Ectodermal cell (in vitro differentiated cells): Measurements from ENCODE around the gene SETD1A.
A peak's percentile ranks its signal among the peaks of the same experiment; 100 is the strongest.

Source experiments
- H3K27ac ChIP-seq: 2 replicates; pipeline ENCODE4 v1.7.0; 2013; ENCODE audit warnings: mild to moderate bottlenecking, low read depth, low read length; ENCODE audit not compliant: insufficient read depth, poor library complexity, severe bottlenecking
- H3K27me3 ChIP-seq: 2 replicates; pipeline ENCODE4 v1.7.0; 2013; ENCODE audit warnings: mild to moderate bottlenecking, low read length; ENCODE audit not compliant: insufficient read depth, control insufficient read depth, poor library complexity, severe bottlenecking
- H3K36me3 ChIP-seq: one replicate; pipeline ENCODE4 v1.7.0; 2013; ENCODE audit warnings: low read length; ENCODE audit not compliant: control insufficient read depth, insufficient read depth
- H3K4me1 ChIP-seq: one replicate; pipeline ENCODE4 v1.7.0; 2013; ENCODE audit warnings: low read length; ENCODE audit not compliant: control insufficient read depth, insufficient read depth
- H3K4me3 ChIP-seq: 2 replicates; pipeline ENCODE4 v1.7.0; 2013; ENCODE audit warnings: low read depth, low read length, control low read depth; ENCODE audit not compliant: insufficient read depth
- H3K9me3 ChIP-seq: 2 replicates; pipeline ENCODE4 v1.7.0; 2013; ENCODE audit warnings: mild to moderate bottlenecking, low read length, moderate library complexity; ENCODE audit not compliant: control insufficient read depth
- whole genome bisulfite sequencing, 2 experiments: methylation state at CpG; one replicate each; pipeline ENCODE4 v1.1.7; 2013; ENCODE audit warnings: missing lambda C conversion rate in 2 of 2; 5-methylcytosine and 5-hydroxymethylcytosine counted together

The SETD1A gene

DNA sequence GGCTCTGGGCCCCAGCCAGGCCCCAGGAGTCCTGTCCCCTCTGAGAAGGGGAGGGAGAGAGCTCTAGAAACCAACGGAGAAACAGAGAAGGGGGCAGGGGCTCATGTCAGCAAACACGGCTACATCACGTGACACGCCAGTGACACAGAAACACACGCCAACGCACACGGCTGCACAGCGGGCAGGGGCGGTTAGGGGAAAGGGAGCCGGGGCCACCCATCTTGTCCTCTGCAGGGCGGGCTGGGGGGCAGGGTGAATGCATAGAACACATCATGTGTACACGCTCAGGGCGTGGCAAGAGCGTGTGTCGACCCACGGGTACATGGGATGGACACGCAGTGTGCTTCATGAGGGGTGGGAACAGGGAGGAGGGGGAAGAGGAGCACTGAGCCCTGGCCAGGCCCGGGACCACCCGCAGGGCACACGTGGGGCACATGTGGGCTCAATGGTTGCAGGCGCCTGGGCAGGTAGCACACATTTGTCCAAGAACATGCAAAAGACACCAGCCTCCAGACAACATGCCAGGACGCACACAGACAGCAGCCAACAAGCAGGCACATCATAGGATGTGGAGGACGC lies 32.0 kb downstream of the SETD1A start:
- Histone ChIP-seq H3K27me3 (no peaks in the 10 kb centered on the region), H3K9me3 (no peaks in the 10 kb centered on the region), H3K27ac (no peak overlapping the region), H3K4me3 (no peak overlapping the region), H3K4me1 (peaks cover 7% of the 10 kb centered on the region), H3K36me3 (no peaks in the 10 kb centered on the region)
- WGBS, 2 experiments = 93 to 94% methylated on average over 23 of the region's 23 CpGs

DNA sequence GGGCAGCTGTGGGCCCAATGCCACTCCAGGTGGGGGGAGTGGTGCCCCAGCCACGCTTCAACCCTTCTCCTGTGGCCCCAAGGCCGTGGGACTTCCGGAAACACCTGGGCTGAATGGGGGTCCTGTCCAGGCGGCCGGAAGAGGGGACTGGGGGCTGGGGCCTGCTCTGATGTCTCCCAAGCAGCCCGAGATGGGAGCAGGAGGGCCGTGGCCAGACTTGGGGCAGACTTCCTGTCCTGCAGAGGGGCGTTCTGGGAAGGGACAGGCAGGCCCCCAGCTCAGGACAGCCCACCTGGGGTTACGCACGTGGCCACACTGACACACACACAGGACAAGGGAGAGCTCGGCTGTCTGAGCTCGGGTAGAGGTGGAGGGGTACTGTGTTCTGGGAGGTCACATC lies 32.6 kb downstream of the SETD1A start:
- no peaks in the 10 kb centered on the region for H3K36me3 ChIP-seq
- H3K27me3 ChIP-seq = no peaks in the 10 kb centered on the region
- H3K4me1 ChIP-seq = peaks cover 6% of the 10 kb centered on the region
- no peak overlapping the region for H3K27ac ChIP-seq
- H3K4me3 ChIP-seq = no peak overlapping the region
- WGBS, 2 experiments = 87 to 91% methylated on average over 12 of the region's 12 CpGs
- no peaks in the 10 kb centered on the region for H3K9me3 ChIP-seq

DNA sequence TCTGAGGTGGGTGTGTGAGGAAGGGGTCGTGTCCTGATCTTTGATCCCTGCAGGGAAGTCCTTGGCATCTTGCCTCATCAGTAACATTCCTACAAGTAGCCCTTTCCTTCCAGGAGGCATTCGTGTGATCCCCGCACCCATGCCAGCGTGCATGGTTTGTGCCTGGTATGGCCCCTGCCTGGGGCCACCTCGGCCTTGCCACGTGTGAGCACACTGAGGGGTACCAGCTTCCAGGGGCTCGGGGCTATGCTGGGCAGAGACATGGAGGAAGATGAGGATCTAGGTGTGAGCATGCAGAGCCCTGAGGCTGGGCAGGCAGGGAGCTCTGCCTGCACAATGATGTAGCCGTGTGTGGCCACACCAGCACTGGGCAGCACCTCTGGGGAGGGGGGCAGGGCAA lies 33.5 kb downstream of the SETD1A start:
- Histone ChIP-seq H3K27ac (no peak overlapping the region), H3K27me3 (peaks cover 3% of the 10 kb centered on the region), H3K4me1 (no peaks in the 10 kb centered on the region), H3K4me3 (no peak overlapping the region), H3K36me3 (no peaks in the 10 kb centered on the region), H3K9me3 (no peaks in the 10 kb centered on the region)
- 79% methylated on average over 8 of the region's 8 CpGs for WGBS, 2 experiments

DNA sequence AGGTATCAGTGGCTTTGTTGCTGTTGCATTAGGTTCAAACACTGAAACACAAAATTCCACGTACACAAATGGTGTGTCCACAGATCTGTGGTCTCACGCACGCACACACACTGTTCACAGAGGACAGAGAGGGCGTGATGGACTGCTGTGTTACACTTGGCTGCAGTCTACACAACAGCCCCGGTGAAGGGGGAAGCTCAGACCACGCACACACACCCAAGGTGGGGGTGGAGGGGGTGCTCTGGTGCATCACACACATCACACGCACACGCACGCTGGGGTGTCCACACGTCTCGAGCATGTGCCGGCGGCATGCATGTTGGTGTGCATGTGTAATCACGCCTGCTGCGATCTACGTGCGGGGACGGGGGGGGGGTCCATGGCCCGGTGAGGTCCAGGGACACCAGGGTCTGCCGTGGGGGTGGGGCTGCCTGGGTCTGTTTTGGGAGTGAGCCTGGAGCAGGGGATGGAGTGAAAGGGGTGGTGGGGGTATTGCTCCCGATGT lies 34.8 kb downstream of the SETD1A start:
- WGBS, 2 experiments = 94 to 95% methylated on average over 20 to 21 of the region's 21 CpGs
- peaks cover 8% of the 10 kb centered on the region for H3K4me1 ChIP-seq

DNA sequence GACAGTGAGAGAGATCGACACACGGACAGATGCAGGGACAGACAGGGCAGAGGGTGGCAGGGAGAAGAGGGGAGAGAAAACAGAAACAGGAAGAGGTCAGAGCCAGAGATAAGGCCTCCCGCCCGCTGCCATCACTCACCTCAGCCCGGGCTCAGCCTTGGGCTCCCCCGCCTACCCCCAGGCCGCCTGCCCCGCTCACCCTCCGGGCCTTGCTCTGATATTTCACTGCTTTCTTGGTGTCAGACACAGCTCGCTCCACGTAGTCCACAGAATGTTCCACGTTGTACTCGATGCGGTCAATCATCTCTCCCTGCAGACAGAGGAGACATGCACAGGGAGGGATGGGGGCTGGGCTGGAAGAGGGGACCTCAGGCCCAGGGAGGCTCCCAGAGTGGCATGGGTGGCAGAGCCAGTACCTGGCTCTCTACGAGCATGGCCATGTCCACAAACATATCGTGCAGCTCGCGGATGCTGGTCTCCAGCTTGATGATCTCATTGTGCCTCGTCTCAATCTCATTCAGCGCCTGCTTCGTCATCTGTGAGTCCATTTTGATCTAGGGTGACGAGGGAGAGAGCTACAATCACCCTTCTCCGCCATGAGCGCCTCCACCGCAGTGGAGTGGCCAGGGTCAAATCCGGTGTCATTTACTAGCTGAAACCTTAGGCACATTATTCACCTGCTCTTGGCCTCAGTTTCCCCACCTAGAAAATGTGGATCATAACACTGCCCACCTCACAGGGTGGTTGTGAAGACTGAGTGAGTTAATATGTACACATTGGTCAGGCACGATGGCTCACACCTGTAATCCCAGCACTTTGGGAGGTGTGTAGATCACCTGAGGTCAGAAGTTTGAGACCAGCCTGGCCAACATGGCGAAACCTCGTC lies 35.6 kb downstream of the SETD1A start:
- Histone ChIP-seq H3K36me3 (no peaks in the 10 kb centered on the region), H3K4me3 (no peak overlapping the region), H3K4me1 (peaks cover 8% of the 10 kb centered on the region), H3K27ac (no peak overlapping the region), H3K9me3 (no peaks in the 10 kb centered on the region), H3K27me3 (peaks cover 24% of the 10 kb centered on the region)
- WGBS, 2 experiments = 92 to 94% methylated on average over 29 of the region's 29 CpGs

More for the DNA sequence above, 34.8 kb downstream of the SETD1A start:
- Histone ChIP-seq H3K27ac (no peak overlapping the region), H3K27me3 (peaks cover 16% of the 10 kb centered on the region), H3K4me3 (no peak overlapping the region), H3K36me3 (no peaks in the 10 kb centered on the region), H3K9me3 (no peaks in the 10 kb centered on the region)

DNA sequence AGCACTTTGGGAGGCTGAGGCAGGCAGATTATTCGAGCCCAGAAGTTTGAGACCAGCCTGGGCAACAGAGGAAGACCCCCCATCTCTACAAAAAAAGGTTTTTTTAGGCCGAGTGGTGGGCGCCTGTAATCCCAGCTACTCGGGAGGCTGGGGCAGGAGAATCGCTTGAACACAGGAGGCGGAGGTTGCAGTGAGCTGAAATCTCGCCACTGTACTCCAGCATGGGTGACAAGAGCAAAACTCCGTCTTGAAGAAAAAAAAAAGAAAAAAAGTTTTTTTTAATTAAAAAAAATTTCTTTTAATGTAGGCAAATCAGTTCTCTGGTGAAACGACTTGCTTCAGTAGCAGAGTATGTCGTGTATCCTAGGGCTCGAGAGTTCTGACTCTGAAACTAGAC lies 38.4 kb downstream of the SETD1A start:
- H3K9me3 ChIP-seq = no peaks in the 10 kb centered on the region
- H3K27me3 ChIP-seq = peaks cover 31% of the 10 kb centered on the region
- H3K4me3 ChIP-seq = no peak overlapping the region
- H3K36me3 ChIP-seq = no peaks in the 10 kb centered on the region
- peaks cover 8% of the 10 kb centered on the region for H3K4me1 ChIP-seq
- H3K27ac ChIP-seq = no peak overlapping the region
- WGBS, 2 experiments = 84 to 85% methylated on average over 11 of the region's 11 CpGs

DNA sequence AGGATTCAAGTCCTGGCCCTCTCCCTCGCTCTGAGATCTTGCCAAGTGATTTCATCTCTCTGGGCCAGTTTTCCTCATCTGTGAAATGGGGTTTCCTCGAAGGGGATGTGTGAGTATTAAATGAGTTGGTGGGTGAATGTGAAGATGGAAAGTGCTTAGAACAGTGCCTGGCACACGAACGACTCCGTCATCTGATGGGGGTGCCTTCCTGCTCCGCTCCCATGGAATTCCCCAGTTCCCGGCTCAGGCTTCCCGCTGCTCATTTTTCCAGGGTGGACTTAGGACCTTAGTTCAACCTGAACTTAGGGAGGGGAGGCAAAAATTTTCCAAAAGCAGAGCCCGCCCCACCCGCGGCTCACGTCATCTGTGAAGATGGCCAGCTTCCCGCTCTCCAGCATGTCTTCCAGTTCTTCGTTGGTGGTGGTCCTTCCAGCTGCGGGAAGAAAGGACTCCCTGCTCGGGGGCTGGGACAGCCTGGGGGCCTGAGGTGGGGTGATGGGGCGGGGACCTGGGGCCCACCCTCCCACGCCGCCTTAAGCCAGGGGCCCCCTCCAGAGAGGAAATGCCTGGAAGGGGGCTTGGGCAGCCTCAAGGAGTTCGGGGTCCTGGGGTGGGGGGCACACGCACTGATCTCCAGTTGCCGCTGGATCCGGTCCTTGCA lies 38.9 kb downstream of the SETD1A start:
- Histone ChIP-seq H3K4me1 (peaks cover 8% of the 10 kb centered on the region), H3K9me3 (no peaks in the 10 kb centered on the region), H3K27me3 (peaks cover 31% of the 10 kb centered on the region), H3K4me3 (peak overlapping the region; percentile 37), H3K27ac (no peak overlapping the region), H3K36me3 (no peaks in the 10 kb centered on the region)
- WGBS, 2 experiments = 27 to 29% methylated on average over 23 of the region's 23 CpGs

DNA sequence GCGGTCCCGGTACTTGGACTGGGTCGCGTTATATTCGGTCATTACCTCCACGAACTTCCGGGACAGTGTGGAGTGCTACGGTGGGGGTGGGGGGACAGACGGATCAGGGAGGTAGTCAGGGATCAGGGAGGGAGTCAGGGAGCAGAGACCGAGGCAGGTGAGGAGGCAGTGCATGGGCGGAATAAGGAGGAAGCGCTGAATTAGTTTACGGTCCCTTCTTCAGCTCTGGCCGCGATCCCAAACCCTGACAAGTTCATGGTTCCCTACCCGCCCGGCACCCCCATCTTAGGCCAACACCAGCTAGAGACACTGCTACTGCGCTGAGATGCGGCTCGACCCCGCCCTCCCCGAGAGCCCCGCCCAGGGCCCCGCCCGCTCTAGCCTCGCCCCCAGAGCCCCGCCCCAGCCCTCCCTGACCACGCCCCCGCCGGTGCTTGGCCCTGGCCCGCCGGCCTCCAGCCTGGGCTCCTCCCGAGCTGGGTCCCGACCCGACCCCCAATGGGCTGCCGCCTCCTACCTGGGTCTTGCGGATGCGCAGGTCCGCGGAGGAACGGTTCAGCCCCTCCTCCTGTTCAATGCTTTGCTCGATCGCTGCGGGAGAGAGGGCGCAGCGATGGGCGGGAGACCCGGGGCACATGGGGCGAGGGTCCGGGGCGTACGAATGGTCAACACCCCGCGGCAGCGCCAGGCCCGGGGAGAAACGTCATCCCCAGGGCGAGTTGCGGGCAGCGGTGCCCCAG lies 39.6 kb downstream of the SETD1A start:
- peaks cover 31% of the 10 kb centered on the region for H3K27me3 ChIP-seq
- H3K9me3 ChIP-seq = no peaks in the 10 kb centered on the region
- WGBS, 2 experiments = 1 to 2% methylated on average over 60 of the region's 60 CpGs
- H3K4me1 ChIP-seq = peaks cover 8% of the 10 kb centered on the region
- peak overlapping the region; percentile 37 for H3K4me3 ChIP-seq
- H3K36me3 ChIP-seq = no peaks in the 10 kb centered on the region
- H3K27ac ChIP-seq = no peak overlapping the region

DNA sequence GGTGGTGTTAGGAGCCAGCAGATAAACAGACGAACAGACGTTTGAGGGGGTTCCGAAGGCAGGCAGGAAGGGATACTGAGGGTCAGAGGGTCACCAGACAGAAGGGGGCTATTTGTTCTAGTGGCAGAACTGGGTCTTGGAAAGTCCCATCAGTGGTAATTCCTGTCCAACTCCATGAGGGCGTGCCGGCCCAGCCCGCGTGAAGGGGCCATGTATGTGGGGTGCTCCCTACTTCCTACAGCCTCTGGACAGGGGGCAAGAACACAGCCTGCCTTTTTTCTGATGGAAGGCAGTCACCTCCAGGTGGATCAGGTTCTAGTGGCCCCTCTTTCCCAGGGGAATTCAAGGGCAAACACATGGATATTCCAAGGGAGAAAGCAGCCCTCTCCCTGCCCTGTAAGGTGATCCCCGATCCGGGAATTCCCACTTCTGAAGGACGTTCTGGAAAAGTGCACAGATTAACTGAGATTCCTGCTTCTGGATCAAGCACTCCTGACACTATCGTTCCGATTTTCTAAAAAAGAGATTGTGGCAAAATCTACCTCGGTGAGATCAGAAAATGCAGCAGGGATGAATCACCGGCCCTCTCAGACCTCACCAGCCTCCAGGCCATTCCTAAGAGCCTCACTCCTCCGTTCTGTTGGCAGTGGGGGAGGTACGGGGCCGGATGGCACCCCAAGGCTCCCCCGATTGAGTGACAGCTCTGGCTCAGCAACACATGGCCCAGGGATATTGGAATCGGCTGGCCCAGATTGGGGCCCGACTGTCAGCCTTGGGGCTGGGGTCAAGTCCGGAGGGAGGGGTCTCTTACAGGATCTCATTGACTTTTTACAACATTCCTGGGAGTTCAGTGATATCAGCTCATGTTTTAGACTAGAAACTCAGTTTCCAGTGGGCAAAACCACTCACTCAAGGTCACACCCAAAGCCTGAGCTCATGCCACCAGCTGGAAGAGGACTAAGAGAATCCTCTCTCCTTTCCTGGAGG lies 40.5 kb downstream of the SETD1A start:
- Histone ChIP-seq H3K4me1 (peaks cover 8% of the 10 kb centered on the region), H3K4me3 (peak overlapping the region; percentile 37), H3K27ac (no peak overlapping the region), H3K9me3 (no peaks in the 10 kb centered on the region), H3K36me3 (no peaks in the 10 kb centered on the region), H3K27me3 (peaks cover 31% of the 10 kb centered on the region)
- WGBS, 2 experiments = 51 to 55% methylated on average over 21 of the region's 21 CpGs
